GM19468 (cell line): Measurements from ENCODE around the gene TRABD.

Source experiments
- ATAC-seq: cut with Tn5 transposase; IDR thresholded peaks from one replicate; pipeline ENCODE4 v1.9.1; 2021; ENCODE audit warnings: mild to moderate bottlenecking, moderate library complexity, moderate number of reproducible peaks; ENCODE audit not compliant: unreplicated experiment; ENCODE audit errors: extremely low read depth

The TRABD gene

DNA sequence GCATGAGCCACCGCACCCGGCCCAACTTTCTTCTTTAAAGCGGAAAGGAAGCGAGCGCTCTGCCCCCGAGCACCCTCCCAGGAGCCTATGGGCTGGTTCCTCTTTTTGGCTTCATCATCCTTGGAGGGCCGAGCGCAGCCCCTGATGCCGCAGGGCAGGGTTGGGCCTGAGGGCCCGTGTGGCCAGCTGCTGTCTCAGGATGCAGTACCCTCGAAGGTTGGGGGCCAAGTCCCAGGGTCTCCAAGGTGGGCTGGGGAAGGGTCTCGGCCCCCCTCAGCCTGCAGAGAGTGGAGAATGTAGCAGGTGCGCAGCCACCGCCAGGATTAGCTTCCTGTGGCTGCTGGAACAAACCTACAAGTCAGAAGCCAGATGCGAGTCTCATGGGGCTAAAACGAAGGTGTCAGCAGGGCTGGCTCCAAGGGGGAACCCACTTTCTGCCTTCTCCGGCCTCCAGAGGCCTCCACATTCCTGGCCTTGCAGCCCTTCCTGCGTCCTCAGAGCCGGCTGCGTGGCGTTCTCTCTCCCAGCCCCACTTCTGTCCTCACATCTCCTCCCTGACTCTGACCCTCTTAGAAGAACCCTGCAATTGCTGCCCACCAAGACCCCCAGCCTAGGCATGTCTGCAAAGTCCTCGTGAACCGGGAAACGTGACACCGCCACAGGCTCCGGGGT is 12.3 kb upstream of the TRABD start:
- no peak for ATAC-seq

DNA sequence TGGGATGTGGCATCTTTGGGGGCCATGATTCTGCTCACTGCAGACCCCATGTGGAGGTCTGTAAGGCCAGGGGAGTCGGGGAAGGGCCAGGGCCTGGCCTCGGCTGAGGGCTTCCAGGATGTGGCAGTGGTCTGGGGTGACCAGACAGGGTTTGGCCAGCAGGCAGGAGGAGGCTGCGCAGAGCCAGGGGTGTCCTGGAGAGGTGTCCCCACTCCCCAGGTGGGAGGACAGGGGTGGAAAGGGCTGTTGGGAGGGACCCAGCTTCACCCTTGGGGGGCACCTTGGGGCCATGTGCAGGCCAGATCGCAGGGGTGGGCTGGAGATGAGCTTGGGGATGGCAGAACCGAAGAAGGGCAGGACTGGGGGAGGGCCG is 11.7 kb upstream of the TRABD start:
- no peak for ATAC-seq

DNA sequence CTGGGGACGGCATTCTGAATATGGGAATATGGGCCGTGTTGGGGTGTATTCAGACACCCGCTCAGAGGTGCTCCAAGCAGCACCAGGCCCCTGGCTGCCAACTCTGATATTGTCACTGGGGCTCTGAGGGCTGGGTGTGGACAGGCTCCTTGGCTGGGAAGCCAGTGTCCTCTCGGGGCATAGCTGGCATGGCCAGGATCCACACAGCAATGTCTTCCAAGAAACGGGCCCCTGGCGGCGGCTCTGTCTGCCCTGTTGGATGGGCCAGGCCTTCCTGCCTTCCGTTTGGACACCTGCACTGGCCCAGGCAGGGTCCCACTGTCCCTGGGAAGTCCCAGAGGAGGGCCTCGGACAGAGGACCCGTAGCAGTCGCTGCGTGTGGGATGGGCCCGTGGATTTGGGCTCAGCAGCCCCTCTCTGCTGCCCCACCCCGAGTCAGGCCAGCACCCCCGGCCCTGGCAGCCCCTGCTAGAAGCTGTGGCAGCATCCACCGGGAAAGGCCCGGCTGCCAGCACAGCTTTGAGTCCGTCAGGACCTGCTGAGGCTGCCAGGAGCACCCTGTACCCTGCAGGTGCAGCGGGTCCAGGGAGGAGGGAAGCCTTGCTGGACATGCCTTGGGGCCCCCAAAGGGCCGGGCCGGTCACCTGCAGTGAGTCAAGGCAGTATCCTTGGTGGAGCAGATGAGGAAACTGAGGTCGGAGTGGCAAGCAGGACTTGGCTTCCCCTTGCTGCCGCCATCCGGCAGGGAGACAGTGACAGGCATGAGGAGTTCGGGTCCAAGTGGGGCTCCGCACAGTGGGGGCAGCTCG is 11.1 kb upstream of the TRABD start:
- no peak for ATAC-seq

DNA sequence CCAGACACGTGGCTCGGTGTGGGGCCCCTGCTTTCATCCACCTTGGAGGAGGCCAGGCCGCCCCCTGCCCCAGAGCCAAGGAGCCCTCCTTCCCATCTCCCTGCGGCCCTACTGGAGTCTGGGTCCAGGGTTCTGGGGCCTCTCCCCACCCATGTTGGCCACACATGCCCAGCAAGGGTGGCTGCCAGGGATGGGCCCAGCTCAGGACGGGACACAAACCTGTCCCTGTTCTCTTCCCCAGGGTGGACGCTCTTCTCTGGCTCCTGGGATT is 10.6 kb upstream of the TRABD start:
- no peak for ATAC-seq

DNA sequence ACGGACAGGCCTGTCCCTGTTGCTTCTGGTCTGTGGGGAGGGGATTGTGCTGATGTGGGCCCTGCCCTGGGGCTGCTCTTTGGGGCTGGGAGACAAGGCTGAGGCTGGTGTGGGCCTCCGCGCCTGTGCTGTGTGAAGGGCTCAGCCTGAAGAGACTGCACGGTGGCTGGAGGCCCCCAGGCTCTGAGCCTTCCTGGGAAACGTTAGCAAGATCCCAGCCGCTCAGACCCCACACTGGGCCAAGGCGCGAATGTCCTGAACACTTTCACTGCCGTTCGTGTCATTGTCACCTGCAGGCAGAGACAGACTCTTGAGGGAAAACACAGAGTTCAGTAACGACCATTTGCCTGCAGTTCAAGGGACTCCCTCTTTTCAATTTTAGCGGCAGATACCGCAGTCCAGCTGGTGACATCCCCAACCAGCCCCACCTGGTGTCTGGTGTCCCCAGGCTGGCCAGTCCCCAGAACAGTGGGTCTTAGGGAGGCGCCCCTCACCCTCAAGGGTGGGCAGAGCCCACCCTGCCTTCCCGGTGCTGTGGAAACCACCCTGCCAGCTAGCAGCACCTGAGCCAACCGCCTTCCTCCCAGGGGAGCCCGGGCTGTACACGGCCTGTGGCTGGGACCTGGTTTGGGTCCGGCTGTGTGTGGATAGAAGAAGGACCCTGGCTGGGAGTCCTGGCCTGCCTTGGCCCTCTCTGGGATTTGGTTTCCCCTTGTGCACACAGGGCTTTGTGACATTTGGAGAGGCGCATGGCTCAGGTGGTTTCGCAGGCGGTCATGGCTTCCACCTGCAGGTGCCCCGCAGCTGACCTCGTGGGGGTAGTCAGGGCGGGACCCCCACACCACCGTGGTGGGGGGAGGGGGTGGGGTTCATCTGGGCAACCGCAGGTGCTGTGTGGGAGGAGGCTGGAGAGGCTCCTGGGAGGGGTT is 9.5 kb upstream of the TRABD start:
- no peak for ATAC-seq

DNA sequence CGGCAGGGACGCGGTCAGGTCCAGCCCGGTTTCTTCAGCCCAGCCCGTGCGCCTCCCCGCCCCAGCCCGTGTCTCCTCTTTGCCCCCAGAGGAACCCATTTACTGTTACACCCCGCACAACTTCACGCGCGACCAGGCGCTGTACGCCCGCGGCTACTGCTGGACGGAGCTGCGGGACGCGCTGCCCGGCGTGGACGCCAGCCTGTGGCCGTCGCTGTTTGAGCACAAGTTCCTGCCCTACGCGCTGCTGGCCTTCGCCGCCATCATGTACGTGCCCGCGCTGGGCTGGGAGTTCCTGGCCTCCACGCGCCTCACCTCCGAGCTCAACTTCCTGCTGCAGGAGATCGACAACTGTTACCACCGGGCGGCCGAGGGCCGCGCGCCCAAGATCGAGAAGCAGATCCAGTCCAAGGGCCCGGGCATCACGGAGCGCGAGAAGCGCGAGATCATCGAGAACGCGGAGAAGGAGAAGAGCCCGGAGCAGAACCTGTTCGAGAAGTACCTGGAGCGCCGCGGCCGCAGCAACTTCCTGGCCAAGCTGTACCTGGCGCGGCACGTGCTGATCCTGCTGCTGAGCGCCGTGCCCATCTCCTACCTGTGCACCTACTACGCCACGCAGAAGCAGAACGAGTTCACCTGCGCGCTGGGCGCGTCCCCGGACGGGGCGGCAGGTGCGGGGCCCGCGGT is 8.7 kb upstream of the TRABD start:
- ATAC-seq = no peak

DNA sequence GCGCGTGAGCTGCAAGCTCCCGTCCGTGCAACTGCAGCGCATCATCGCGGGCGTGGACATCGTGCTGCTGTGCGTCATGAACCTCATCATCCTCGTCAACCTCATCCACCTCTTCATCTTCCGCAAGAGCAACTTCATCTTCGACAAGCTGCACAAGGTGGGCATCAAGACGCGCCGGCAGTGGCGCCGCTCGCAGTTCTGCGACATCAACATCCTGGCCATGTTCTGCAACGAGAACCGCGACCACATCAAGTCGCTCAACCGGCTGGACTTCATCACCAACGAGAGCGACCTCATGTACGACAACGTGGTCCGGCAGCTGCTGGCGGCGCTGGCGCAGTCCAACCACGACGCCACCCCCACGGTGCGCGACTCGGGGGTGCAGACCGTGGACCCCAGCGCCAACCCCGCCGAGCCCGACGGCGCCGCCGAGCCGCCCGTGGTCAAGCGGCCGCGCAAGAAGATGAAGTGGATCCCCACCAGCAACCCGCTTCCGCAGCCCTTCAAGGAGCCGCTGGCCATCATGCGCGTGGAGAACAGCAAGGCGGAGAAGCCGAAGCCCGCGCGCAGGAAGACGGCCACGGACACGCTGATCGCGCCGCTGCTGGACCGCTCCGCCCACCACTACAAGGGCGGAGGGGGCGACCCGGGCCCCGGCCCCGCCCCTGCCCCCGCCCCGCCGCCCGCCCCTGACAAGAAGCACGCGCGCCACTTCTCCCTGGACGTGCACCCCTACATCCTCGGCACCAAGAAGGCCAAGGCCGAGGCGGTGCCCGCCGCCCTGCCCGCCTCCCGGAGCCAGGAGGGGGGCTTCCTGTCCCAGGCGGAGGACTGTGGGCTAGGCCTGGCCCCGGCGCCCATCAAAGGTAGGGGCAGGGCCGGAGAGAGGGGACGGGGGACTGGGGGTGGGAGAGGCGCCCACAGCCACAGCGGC is 7.9 kb upstream of the TRABD start:
- ATAC-seq = no peak

DNA sequence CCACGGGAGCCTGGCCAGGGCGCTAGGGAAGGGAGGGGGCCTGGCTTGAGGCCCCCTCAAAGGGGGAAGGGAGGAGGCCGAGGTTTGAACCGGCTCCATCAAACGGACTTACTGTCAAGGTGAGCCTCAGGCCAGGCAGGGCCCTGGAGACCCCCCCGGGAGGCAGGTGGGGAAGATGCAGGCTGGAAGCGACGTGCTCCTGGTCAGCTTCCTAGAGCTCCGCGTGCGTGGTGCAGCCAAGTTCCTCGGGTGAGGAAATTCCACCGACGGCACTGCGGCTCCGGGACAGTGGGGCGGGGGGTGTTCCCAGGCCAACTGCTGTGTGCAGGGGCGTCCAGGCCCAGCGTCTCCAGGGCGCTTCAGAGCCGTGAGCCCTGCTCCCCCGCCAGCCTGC is 7.2 kb upstream of the TRABD start:
- ATAC-seq = no peak

DNA sequence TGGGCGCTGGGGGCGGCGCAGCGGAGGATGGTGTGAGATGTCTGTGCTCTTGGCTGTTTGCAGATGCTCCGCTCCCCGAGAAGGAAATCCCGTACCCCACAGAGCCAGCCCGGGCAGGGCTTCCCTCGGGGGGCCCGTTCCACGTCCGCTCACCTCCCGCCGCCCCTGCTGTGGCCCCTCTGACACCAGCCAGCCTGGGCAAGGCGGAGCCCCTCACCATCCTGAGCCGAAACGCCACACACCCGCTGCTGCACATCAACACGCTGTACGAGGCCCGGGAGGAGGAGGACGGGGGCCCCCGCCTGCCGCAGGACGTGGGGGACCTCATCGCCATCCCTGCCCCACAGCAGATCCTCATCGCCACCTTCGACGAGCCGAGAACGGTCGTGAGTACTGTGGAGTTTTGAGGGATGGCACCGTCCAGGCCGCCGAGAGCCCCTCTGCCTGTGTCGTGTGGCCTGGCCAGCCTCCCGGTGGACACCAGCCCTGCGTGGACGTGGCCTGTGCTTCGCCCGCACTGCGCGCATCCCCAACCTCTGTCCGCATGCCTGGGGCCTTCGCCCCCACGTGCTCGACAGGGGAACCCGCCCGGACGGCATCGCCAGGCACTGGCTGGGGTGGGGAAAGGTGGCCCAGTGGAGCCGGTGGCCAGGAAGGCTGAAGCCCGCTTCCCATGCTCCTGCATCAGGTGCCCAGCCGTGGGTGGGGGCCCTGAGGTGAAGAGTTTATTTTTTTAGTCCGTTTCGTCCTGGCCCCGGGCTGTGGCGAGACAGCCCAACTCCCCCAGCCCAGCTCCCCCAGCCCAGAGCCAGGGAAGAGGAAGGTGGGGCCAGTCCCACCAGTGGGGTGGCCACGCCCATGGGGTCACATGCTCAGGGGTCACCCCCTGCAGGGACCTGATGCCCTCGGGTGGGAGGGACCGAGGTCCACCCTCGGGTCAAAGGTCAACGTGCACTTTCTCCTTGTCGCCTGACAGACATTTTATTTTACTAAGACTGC is 6.5 kb upstream of the TRABD start:
- ATAC-seq = no peak

DNA sequence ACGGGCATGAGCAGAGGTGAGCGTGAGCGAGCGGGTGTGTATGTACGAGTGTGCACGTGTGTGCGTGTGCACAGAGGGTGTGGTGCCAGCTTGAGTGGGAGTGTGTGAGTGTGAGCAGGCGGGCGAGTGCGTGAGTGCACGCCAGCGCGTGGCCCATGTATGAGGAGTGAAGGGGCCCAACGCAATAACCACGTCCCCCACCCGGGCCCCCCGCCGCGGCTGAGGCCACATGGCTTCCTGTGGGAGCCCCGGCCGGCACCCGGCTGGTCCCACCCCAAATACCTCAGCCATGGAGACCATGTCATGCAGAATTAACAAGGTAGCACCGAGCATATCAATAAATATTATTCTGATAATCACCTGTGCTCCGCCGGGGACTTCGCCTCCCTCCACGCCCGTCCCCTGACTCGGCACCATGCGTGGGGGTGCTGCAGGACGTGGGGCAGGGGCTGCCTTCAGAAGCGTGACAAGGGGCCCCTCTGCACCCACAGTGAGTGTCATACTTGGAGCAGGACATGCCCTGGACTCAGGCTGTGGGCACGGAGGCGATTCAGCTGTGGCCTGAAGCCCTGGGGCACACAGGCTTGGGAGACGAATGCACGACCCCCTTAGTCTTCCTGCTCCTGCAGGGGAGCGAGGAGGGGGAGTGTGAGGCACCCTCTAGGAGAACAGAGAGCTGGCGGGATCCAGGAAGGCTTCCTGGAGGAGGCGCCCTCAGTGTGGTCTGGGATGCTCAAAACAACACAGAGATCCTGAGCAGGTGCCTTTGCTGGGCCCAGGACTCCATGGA is 5.6 kb upstream of the TRABD start:
- no peak for ATAC-seq

DNA sequence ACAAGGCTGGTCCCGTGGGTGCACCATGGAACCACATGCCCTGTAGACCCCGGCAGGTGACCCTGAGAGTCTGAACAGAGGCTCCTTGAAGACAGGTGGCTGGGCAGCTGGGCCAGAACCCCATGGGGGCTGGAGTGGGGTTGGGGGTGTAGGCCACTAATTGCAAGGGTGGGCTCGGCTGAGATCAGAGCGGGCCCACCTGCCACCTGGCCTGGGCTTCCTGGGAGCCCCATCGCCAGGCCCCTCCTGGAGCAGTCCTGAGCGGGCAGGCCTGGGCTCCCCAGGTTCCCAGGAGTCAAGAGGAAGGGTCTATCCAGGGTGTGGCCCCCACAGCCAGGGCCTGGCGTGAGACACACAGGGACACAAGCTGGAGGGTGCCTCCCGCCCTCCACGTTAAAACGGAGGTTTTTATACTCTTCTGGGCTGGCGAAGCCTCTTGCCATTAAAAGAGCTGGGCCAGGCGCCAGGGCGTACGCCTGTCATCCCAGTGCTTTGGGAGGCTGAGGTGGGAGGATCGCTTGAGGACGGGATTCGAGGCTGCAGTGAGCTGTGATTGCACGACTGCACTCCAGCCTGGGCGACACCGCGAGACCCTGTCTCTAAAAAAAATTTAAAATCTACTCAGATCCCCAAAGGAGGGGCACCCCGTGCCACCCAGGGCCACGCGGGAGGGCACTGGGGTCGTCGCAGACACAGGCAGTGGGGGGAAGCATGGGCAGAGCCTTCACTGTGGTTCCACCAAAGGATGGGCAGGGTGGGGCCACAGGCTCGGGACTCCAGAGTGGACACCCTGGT is 4.8 kb upstream of the TRABD start:
- ATAC-seq = no peak

DNA sequence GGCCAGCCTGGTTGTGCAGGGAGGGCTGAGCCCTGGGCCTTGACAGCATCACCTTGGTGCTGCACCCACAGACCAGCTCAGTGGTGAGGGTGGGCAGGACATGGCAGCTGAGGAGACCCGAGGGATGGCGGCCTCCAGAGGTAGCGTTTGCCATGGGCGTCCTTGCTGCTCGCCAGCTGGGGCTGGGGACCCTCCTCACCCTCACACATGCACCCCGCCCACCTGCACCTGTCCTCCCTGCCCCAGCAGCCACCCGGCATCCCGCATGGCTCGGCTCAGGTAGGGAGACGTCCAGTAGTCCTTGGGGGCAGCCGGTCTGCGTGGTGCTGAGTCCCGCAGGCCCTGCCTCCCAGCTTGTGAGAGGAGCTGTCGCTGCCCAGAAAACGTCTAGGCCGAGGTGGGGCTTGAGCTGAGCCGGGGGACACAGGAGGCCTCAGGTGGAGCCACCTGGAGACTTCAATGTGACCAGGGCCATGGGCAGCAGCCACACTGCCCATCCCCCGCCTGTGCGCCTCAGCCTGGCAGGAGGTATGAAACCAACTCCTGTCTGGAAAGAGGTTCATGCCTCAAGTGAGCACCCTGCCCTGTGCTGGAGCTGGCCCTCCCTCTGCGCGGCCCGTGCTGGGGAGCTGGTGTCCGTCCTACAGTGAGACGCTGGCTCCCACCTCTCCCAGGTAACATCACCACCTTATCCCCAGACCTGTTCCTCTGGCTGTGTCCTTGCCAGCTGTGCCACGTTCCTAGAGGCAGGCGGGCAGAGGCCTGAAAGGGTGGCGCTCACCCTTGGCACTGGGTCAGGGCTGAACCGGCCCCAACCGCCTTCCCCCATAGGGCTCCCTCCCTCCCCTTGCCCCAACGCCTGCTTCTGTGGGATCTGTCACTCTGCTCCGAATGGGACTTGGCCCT is 3.3 kb upstream of the TRABD start:
- ATAC-seq = no peak

DNA sequence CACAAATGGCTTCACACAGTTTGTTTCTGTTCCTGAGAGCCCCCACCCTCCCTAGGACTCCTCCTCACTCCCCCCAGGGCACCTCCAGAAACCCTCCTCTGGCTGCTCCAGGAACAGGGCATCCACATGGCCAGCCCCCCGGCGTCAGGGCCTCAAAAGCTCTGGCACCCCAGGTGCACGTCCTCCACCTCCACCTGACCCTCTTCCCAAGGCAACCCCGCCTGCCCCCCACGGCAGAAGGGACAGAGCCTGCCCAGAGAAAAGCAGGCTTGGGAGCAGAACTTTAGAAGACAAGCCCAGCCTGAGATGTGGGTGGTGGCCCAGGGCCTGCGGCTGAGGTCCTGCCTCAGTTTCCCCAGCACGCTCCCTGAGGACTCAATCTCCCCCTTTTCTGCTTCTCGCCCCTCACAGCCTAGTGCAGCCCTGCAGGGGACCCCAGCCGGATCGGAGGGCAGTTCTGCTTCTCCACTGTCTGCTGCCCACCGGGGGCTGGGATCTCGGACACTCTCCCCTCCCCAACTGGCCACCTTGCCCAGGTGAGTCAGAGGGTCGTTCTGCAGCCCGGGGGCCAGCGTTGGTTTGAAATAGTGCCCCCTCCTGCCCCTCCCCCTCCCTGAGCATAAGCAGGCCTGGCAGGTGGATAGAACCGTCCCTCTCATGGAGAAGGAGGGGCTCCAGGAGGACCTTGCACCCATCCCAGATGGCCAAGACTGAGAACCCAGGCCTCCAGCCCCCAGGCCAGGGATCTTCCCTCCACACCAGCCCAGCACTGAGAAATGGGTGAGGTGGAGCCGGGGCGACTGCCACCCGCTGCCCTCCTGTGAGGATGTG is 2.4 kb upstream of the TRABD start:
- no peak for ATAC-seq

DNA sequence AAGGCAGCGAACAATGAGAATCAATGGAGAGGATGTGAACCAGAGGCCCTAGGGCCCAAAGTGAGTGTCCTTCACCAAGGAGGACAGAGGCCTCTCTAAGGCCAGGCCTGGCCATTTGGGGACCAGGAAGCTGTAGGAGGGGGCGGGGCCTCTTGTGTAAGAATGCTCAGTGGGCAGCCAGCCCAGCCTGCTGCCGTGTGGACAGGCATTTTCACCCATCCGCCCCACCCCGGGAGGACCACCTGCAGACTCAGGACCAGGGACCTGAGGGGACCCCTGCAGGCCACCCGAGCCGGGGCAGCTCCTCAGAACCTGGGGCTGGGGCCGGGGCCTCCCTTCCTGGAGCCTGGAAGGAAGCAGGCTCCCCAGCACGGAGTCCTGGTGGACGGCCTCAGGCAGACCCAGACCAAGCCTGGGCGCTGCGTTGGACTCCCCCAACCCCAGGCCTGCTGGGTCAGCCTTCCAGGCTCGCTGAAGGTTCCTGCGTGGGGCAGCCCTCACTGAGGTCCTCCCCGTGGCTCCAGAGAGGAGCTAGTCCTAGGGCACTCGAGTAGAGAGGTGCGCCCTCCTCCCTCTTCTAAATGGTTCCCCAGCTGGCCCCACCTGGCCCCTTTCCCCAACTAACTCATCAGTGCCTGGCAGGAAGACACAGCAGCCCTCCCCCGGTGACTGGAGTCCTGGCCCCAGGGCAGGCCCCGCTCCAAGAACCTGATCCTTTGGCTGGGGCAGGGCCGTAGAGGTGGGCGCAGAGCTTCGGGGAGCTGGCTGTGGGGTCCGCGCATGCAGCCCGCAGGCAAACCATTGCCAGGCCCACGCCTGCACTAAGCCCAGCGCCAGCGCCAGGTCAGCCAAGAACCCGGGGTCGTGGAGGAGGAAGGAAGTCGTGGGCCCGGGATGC is 1.5 kb upstream of the TRABD start:
- no peak for ATAC-seq
